LNCaP clone FGC (cell line): ENCODE measurements around the gene KDM4B.

ENCODE experiments used
- DNase-seq: peaks from one replicate; pipeline ENCODE4 v3.0.0-alpha.2; 2011; ENCODE audit warnings: low read depth
- H3K4me3 ChIP-seq: 2 replicates; pipeline ENCODE4 v1.5.1; 2011; ENCODE audit warnings: mild to moderate bottlenecking, low read depth, low read length, control low read depth
- TF ChIP-seq, protein P1 (sequence below): IDR thresholded peaks from 2 replicates; pipeline ENCODE4 v1.5.1; 2012; ENCODE audit warnings: mild to moderate bottlenecking; ENCODE audit not compliant: control insufficient read depth, insufficient read depth; ENCODE audit errors: extremely low read depth

The KDM4B gene

DNA sequence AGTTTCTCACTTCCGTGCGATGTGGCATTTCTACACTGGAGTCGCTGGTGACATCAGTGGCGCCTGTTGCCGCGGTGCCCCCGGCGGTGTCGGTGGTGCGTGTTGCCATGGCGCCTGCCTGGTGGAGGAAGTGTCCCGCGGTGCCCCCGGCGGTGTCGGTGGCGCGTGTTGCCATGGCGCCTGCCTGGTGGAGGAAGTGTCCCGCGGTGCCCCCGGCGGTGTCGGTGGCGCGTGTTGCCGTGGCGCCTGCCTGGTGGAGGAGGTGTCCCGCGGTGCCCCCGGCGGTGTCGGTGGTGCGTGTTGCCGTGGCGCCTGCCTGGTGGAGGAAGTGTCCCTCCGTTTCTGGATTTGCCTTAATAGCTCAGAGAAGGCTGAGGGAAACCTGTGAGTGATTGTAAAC, 127.6 kb downstream of the KDM4B start:
- TF ChIP-seq, protein P1, sequence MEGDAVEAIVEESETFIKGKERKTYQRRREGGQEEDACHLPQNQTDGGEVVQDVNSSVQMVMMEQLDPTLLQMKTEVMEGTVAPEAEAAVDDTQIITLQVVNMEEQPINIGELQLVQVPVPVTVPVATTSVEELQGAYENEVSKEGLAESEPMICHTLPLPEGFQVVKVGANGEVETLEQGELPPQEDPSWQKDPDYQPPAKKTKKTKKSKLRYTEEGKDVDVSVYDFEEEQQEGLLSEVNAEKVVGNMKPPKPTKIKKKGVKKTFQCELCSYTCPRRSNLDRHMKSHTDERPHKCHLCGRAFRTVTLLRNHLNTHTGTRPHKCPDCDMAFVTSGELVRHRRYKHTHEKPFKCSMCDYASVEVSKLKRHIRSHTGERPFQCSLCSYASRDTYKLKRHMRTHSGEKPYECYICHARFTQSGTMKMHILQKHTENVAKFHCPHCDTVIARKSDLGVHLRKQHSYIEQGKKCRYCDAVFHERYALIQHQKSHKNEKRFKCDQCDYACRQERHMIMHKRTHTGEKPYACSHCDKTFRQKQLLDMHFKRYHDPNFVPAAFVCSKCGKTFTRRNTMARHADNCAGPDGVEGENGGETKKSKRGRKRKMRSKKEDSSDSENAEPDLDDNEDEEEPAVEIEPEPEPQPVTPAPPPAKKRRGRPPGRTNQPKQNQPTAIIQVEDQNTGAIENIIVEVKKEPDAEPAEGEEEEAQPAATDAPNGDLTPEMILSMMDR = no peak
- no peak for DNase-seq
- H3K4me3 ChIP-seq = no peak overlapping the region

DNA sequence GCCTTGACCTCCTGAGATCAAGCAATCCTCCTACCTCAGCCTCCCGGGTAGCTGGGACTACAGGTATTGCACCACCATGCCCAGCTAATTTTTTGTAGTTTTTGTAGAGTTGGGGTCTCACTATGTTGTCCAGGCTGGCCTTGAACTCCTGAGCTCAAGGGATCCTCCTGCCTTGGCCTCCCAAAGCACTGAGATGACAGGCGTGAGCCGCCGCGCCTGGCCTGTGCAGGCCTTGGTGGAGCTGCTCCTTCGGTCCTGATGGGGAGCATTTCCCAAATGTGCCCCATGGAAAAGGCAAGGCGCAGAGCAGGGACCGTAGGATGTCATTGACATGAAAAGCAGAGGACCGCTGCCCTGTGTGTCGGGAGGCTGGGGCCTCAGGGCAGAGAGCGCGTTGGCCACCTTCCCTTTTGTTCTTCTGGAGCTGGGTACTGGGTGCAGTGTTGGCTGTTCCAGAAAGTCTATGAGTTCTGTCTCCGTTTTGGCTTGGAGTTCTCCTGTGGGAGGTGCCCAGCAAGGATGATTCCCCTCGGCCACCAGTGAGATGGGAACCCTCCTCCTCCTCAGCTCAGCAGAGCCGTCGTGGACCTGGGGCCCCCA, 128.5 kb downstream of the KDM4B start:
- no peak overlapping the region for H3K4me3 ChIP-seq
- DNase-seq = no peak
- TF ChIP-seq, protein P1 = no peak

DNA sequence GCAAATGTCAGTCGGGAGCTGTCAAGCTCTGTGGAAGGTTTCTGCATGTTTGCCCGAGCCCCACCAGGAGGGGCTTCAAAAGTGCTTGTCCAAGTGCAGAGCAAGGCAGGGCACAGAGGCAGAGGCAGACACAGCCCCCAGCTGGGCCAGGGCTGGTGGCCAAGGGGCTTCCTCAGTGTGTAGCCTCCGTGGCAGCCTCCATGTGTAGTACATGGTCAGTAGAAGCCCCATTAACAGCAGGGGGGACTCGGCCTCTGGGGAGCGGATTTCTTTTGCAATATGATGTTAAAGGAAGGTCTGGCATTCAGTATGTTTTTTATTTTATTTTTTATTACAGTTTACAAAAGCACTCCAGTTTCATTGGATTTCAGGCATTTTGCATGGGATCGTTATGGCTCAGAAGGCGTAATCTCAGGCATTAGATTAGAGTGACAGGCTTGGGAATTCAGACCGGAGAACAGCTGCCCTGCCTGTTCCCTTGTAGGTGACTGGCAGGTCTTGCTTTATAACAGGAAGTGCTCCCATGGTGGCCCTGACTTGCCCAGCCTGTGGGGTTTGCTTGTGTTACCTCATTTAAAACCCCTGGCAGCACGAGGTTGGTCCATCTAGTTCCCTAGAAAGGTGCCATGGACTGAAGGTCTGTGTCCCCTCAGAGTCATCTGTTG, 129.2 kb downstream of the KDM4B start:
- H3K4me3 ChIP-seq = no peak overlapping the region
- TF ChIP-seq, protein P1 = no peak
- DNase-seq = no peak

DNA sequence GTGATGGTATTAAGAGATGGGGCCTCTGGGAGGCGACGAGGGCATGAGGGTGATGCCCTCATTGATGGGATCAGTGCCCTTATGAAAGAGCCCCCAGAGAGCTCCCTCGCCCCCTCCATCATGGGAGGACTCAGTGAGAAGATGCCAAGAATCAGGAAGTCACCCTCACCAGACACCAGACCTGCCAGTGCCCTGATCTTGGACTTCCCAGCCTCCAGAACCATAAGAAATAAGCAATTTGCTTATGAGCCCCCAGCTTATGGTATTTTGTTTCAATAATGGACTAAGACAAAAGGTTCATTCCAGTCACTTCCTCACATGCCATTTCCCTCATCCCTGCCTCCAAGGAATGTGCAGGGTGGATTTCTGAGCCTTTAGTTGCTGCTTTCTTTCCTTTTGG, 129.7 kb downstream of the KDM4B start:
- DNase-seq = no peak
- TF ChIP-seq, protein P1 = no peak
- no peak overlapping the region for H3K4me3 ChIP-seq

DNA sequence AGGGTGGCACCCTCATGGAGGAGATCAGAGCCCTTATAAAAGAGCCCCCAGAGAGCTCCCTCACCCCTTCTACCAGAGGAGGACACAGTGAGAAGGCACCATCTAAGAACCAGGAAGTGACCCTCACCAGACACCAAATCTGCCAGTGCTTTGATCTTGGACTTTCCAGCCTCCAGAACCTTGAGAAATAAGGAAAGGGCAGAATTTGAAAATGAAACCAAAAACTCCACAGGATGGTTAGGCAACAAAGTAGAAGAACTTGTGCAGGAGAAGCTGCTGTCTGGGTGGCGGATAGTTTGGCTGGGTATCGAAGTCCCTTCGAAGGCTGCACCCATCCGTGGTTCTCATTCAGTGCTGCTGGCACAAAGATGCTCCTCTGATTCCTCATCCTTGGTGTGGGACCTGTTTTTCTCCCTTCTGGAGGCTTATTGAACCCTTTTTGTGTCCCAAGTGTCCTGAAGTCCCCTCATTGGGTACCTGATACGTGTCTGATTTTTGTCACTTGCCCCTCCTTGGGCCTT, 130.8 kb downstream of the KDM4B start:
- TF ChIP-seq, protein P1 = no peak
- no peak for DNase-seq
- H3K4me3 ChIP-seq = no peak overlapping the region

DNA sequence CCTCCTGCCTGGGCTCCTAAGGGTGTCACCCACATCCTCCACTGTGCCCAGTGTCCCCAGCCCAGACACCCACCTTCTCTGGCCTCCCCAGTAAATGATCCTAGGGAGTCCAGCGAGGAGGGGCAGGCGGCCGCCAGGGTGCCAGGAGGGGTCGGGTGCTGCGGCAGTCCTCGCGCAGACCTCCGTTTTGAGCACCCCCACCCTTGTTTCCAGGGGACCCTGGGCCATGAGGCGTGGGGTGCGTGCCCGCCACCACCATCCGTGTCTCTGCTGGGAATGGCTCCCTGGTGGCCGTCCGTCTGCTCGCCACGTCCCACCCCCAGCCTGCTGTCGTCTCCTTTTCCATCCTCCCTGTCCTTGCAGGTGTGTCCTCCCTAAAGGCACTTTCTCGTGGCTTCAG, 133.0 kb downstream of the KDM4B start:
- DNase-seq = no peak
- no peak overlapping the region for H3K4me3 ChIP-seq
- TF ChIP-seq, protein P1 = no peak
